NCI-H1417 (cell line): Measurements from ENCODE around the gene CRAMP1.

Experiments
- DNase-seq, 3 experiments: peaks; one replicate each; lab custom pipeline; 2025; lab: John Stamatoyannopoulos, UW

CRAMP1 gene

GRCh38 chr16:1635070-1635469 is 22.9 kb downstream of the CRAMP1 start:
- DNase-seq: no peak

GRCh38 chr16:1637526-1637925 is 25.4 kb downstream of the CRAMP1 start:
- DNase-seq: no peak

- no peak for DNase-seq
Measured at GRCh38 chr16:1638757-1639156, 26.6 kb downstream of the CRAMP1 start.

- DNase-seq: no peak
Measured at GRCh38 chr16:1639282-1639681, 27.1 kb downstream of the CRAMP1 start.

- no peak for DNase-seq
Measured at GRCh38 chr16:1639860-1640259, 27.7 kb downstream of the CRAMP1 start.

GRCh38 chr16:1640261-1640941 is 28.2 kb downstream of the CRAMP1 start:
- no peak for DNase-seq

GRCh38 chr16:1641261-1641660 is 29.1 kb downstream of the CRAMP1 start:
- no peak for DNase-seq

GRCh38 chr16:1642148-1642547 is 30.0 kb downstream of the CRAMP1 start:
- no peak for DNase-seq

GRCh38 chr16:1642753-1643152 is 30.6 kb downstream of the CRAMP1 start:
- no peak for DNase-seq

- DNase-seq: no peak
Measured at GRCh38 chr16:1643521-1643920, 31.4 kb downstream of the CRAMP1 start.

GRCh38 chr16:1645914-1646525 is 33.9 kb downstream of the CRAMP1 start:
- DNase-seq: peak in 2 of 3 experiments; percentile 61 to 84

- DNase-seq: no peak
Measured at GRCh38 chr16:1647856-1648255, 35.7 kb downstream of the CRAMP1 start.

GRCh38 chr16:1650131-1650530 is 38.0 kb downstream of the CRAMP1 start:
- DNase-seq: no peak

- DNase-seq: no peak
Measured at GRCh38 chr16:1651094-1651973, 39.2 kb downstream of the CRAMP1 start.

- DNase-seq: no peak
Measured at GRCh38 chr16:1651974-1652312, 39.8 kb downstream of the CRAMP1 start.

- DNase-seq: no peak
Measured at GRCh38 chr16:1653023-1653422, 40.9 kb downstream of the CRAMP1 start.

- DNase-seq: no peak
Measured at GRCh38 chr16:1654505-1655268, 42.5 kb downstream of the CRAMP1 start.

GRCh38 chr16:1655269-1655807 is 43.2 kb downstream of the CRAMP1 start:
- no peak for DNase-seq

- no peak for DNase-seq
Measured at GRCh38 chr16:1655909-1656807, 44.0 kb downstream of the CRAMP1 start.

- DNase-seq: no peak
Measured at GRCh38 chr16:1656808-1657617, 44.9 kb downstream of the CRAMP1 start.
